HG02870 (cell line): ENCODE results near the gene ABHD17B.

ENCODE experiments used
- ATAC-seq: cut with Tn5 transposase; IDR thresholded peaks from one replicate; pipeline ENCODE4 v1.9.1; 2021; ENCODE audit warnings: mild to moderate bottlenecking, moderate library complexity; ENCODE audit not compliant: unreplicated experiment

Gene ABHD17B

GRCh38 chr9:71879644-71880174, 31.3 kb downstream of the ABHD17B start:
- no peak for ATAC-seq

GRCh38 chr9:71878327-71879274, 32.4 kb downstream of the ABHD17B start:
- no peak for ATAC-seq

GRCh38 chr9:71876829-71877228, 34.2 kb downstream of the ABHD17B start:
- ATAC-seq, result no peak

GRCh38 chr9:71876106-71876505, 34.9 kb downstream of the ABHD17B start:
- no peak for ATAC-seq

GRCh38 chr9:71875345-71875744, 35.6 kb downstream of the ABHD17B start:
- ATAC-seq, result no peak

- no peak for ATAC-seq
Measured at GRCh38 chr9:71863631-71864030, 47.4 kb downstream of the ABHD17B start.

GRCh38 chr9:71861618-71862017, 49.4 kb downstream of the ABHD17B start:
- ATAC-seq, result no peak

- no peak for ATAC-seq
Measured at GRCh38 chr9:71859939-71860338, 51.1 kb downstream of the ABHD17B start.

- ATAC-seq, result peak; percentile 80
Measured at GRCh38 chr9:71858812-71859211, 52.2 kb downstream of the ABHD17B start.

- no peak for ATAC-seq
Measured at GRCh38 chr9:71858102-71858798, 52.7 kb downstream of the ABHD17B start.

- ATAC-seq, result no peak
Measured at GRCh38 chr9:71857159-71857558, 53.8 kb downstream of the ABHD17B start.

GRCh38 chr9:71854811-71855210, 56.2 kb downstream of the ABHD17B start:
- ATAC-seq, result no peak

GRCh38 chr9:71853084-71853483, 57.9 kb downstream of the ABHD17B start:
- no peak for ATAC-seq

GRCh38 chr9:71850996-71851395, 60.0 kb downstream of the ABHD17B start:
- ATAC-seq, result no peak

- no peak for ATAC-seq
Measured at GRCh38 chr9:71847892-71848291, 63.1 kb downstream of the ABHD17B start.

GRCh38 chr9:71844808-71845207, 66.2 kb downstream of the ABHD17B start:
- ATAC-seq, result no peak

- ATAC-seq, result no peak
Measured at GRCh38 chr9:71839668-71840067, 71.3 kb downstream of the ABHD17B start.

GRCh38 chr9:71835596-71835995, 75.4 kb downstream of the ABHD17B start:
- ATAC-seq, result no peak

- ATAC-seq, result no peak
Measured at GRCh38 chr9:71830929-71831328, 80.1 kb downstream of the ABHD17B start.

- ATAC-seq, result no peak
Measured at GRCh38 chr9:71830153-71830552, 80.8 kb downstream of the ABHD17B start.

- ATAC-seq, result no peak
Measured at GRCh38 chr9:71826279-71826678, 84.7 kb downstream of the ABHD17B start.

GRCh38 chr9:71824257-71824656, 86.7 kb downstream of the ABHD17B start:
- ATAC-seq, result no peak
